CD4-positive, alpha-beta T cell (primary cell): ENCODE data around the gene SFMBT2. TPM values are rescaled to one million over a fixed set of nuclear protein-coding genes. Genes with fewer than 3 reads are reported as not detected.

Source experiments
- ATAC-seq: fragments of 200-7000 bp; cut with Tn5 transposase; one replicate; pipeline ENCODE4 v1.10.0; 2022; ENCODE audit warnings: mild to moderate bottlenecking; ENCODE audit not compliant: poor library complexity
- CTCF ChIA-PET: fragments of 350-600 bp; sonication (Branson Sonifier 250); formaldehyde crosslinking; loops from one replicate; lab custom pipeline; 2021; ENCODE audit warnings: antibody characterized with exemption, inconsistent platforms; lab: Charles Lee
- POLR2A ChIA-PET: fragments of 350-600 bp; sonication (Branson Sonifier 250); formaldehyde crosslinking; loops from one replicate; lab custom pipeline; 2021; ENCODE audit warnings: antibody characterized with exemption, inconsistent platforms; lab: Charles Lee
- DNase-seq, 14 experiments: peaks; one replicate each; pipeline ENCODE4 v3.0.0-alpha.2; 2013 to 2020; ENCODE audit warnings: mixed read lengths in 2 of 14
- H3K27ac ChIP-seq, 2 donors: one replicate each; pipeline versions ENCODE4 v1.5.1 to v1.7.0; 2013; ENCODE audit warnings: low read length in 2 of 2, low read depth in 1 of 2, mild to moderate bottlenecking in 1 of 2
- H3K27me3 ChIP-seq, 2 experiments: 1 replicate in 1 of 2; 2 replicates in 1 of 2; pipeline versions ENCODE4 v1.6.1 to v1.7.0; 2013; ENCODE audit warnings: low read length in 2 of 2, control low read depth in 1 of 2, mild to moderate bottlenecking in 1 of 2, moderate library complexity in 1 of 2; ENCODE audit not compliant: insufficient read depth in 2 of 2, control insufficient read depth in 1 of 2
- H3K36me3 ChIP-seq: one replicate; pipeline ENCODE4 v1.6.1; 2013; ENCODE audit warnings: low read length, control low read depth; ENCODE audit not compliant: insufficient read depth
- H3K4me1 ChIP-seq: one replicate; pipeline ENCODE4 v1.6.1; 2013; ENCODE audit warnings: low read length, control low read depth; ENCODE audit not compliant: insufficient read depth
- H3K4me3 ChIP-seq: one replicate; pipeline ENCODE4 v1.5.1; 2013; ENCODE audit warnings: mild to moderate bottlenecking, low read length, moderate library complexity
- H3K9me3 ChIP-seq, 2 experiments: 1 replicate in 1 of 2; 2 replicates in 1 of 2; pipeline versions ENCODE4 v1.6.1 to v1.7.0; 2013; ENCODE audit warnings: low read length in 2 of 2, mild to moderate bottlenecking in 2 of 2, control low read depth in 1 of 2, moderate library complexity in 1 of 2; ENCODE audit not compliant: control insufficient read depth in 1 of 2, insufficient read depth in 1 of 2
- H3K27ac Mint-ChIP-seq: one replicate; pipeline ENCODE4 v1.8.0; 2020; ENCODE audit warnings: mixed read lengths
- H3K27me3 Mint-ChIP-seq: one replicate; pipeline ENCODE4 v1.8.0; 2021; ENCODE audit warnings: mixed read lengths
- H3K36me3 Mint-ChIP-seq: one replicate; pipeline ENCODE4 v1.8.0; 2021; ENCODE audit warnings: low read depth, mixed read lengths
- H3K4me1 Mint-ChIP-seq: one replicate; pipeline ENCODE4 v1.8.0; 2021; ENCODE audit warnings: low read depth, mixed read lengths
- H3K4me3 Mint-ChIP-seq: one replicate; pipeline ENCODE4 v1.8.0; 2020; ENCODE audit warnings: mild to moderate bottlenecking, mixed read lengths
- H3K9me3 Mint-ChIP-seq: one replicate; pipeline ENCODE4 v1.8.0; 2020; ENCODE audit warnings: mixed read lengths
- intact Hi-C, 2 experiments: fragments of 100-400 bp; cut with DNase I in 1 of 2; cut with micrococcal nuclease in 1 of 2; formaldehyde crosslinking; loops; one replicate each; pipeline versions ENCODE4 v1.15.1 to v1.9.0; 2023 to 2025; cut with DNase I, micrococcal nuclease
- total RNA-seq, 174 experiments: library from RNA in 2 of 174; stranded (reverse) in 2 of 174; gene quantifications; one replicate each; pipeline ENCODE4 v1.2.3 and lab custom pipeline; 2021 to 2026
- TF ChIP-seq, protein P1 (sequence below): fragments of 200-600 bp; IDR thresholded peaks from one replicate; pipeline ENCODE4 v1.8.0; 2022; ENCODE audit warnings: antibody characterized with exemption, mild to moderate bottlenecking

SFMBT2 gene
- total RNA-seq, 2 experiments from 2014 or later: 41.0 to 42.0 TPM

DNA sequence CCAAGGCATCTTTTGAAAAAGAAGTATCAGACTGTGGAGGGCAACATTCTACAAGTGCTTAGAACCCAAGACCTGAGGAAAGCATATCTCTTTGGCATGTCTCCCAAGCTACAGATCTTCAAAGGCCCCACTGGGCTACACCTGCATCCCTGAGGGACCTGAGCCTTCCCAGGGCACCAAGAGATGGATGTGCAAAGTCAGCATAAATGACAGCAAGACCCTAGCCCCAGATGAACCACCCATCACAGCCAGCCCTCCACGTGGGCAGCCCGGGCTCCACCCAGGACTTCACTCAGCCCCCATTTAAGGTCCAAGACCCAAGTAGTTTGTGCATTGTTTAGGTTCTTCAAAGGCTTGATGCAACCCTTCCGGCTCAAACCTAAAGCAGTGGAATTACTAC, 123.5 kb downstream of the SFMBT2 start:
- ChIA-PET CTCF (no interaction called here), POLR2A (interaction anchor here (1.4 kb wide), 1 partner anchor 10 kb away, joined by 3 read pairs; no protein-coding TSS in a partner anchor)
- H3K4me3 ChIP-seq: no peak overlapping the region
- H3K4me1 Mint-ChIP-seq: peaks cover 58% of the 10 kb centered on the region
- no peak overlapping the region for H3K27ac ChIP-seq
- H3K27me3 ChIP-seq: no peaks in the 10 kb centered on the region
- no peak overlapping the region for H3K4me3 Mint-ChIP-seq
- TF ChIP-seq, protein P1, sequence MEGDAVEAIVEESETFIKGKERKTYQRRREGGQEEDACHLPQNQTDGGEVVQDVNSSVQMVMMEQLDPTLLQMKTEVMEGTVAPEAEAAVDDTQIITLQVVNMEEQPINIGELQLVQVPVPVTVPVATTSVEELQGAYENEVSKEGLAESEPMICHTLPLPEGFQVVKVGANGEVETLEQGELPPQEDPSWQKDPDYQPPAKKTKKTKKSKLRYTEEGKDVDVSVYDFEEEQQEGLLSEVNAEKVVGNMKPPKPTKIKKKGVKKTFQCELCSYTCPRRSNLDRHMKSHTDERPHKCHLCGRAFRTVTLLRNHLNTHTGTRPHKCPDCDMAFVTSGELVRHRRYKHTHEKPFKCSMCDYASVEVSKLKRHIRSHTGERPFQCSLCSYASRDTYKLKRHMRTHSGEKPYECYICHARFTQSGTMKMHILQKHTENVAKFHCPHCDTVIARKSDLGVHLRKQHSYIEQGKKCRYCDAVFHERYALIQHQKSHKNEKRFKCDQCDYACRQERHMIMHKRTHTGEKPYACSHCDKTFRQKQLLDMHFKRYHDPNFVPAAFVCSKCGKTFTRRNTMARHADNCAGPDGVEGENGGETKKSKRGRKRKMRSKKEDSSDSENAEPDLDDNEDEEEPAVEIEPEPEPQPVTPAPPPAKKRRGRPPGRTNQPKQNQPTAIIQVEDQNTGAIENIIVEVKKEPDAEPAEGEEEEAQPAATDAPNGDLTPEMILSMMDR: no peak
- no peak for ATAC-seq
- peaks cover 49% of the 10 kb centered on the region for H3K36me3 Mint-ChIP-seq
- H3K4me1 ChIP-seq: peaks cover 3% of the 10 kb centered on the region
- no peaks in the 10 kb centered on the region for H3K27me3 Mint-ChIP-seq
- intact Hi-C loops: no loop called here
- no peaks in the 10 kb centered on the region for H3K9me3 Mint-ChIP-seq
- DNase-seq: no peak
- H3K9me3 ChIP-seq: no peaks in the 10 kb centered on the region
- no peak overlapping the region for H3K27ac Mint-ChIP-seq
- peaks cover 11% of the 10 kb centered on the region for H3K36me3 ChIP-seq

DNA sequence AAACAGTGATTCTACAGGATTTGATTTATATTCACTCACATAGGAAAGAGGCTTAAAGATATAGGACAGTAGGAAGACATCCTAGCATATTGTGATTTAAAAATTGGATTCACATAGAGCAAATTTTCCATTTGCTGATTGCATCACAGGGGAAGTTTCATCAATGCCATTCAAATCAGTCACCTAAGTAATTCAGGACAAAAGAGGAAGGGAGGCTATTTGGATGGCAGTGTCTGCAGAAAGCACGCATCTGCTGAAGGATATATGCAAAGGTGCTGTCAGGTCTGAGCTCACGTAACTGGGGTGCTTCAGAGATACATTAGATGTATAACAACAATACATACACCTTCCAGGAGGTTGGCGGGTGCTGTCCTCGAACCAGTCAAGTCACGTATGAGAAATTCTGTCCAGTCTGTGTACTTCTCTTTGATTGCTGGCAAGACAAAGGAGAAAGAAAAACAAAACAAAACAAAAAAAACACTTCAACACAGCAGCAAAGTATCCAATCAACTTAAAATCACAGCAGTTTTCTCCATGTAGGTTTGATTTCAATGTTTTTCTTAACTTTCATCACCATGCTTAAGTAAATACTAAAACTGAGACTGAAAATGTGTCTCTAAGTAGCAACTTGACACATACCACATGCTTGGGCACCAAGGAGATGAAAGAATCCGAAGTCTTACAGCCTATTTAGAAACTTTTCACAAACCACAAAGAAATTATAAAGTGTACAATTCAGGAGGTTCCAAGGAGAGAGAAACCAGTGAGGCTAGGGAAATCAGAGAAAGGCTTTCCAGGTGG, 125.1 kb downstream of the SFMBT2 start:
- Histone ChIP-seq H3K27me3 (no peaks in the 10 kb centered on the region), H3K4me1 (peaks cover 3% of the 10 kb centered on the region), H3K36me3 (peaks cover 16% of the 10 kb centered on the region), H3K4me3 (no peak overlapping the region), H3K27ac (no peak overlapping the region), H3K9me3 (no peaks in the 10 kb centered on the region)
- no peak for ATAC-seq
- no peak overlapping the region for H3K4me3 Mint-ChIP-seq
- peak in 1 of 14 experiments; percentile 16 for DNase-seq
- H3K9me3 Mint-ChIP-seq: no peaks in the 10 kb centered on the region
- no peak overlapping the region for H3K27ac Mint-ChIP-seq
- peaks cover 54% of the 10 kb centered on the region for H3K36me3 Mint-ChIP-seq
- H3K27me3 Mint-ChIP-seq: no peaks in the 10 kb centered on the region
- H3K4me1 Mint-ChIP-seq: peaks cover 51% of the 10 kb centered on the region
- TF ChIP-seq, protein P1: no peak
- intact Hi-C loops: no loop called here
- CTCF ChIA-PET: no interaction called here
- POLR2A ChIA-PET: no interaction called here

DNA sequence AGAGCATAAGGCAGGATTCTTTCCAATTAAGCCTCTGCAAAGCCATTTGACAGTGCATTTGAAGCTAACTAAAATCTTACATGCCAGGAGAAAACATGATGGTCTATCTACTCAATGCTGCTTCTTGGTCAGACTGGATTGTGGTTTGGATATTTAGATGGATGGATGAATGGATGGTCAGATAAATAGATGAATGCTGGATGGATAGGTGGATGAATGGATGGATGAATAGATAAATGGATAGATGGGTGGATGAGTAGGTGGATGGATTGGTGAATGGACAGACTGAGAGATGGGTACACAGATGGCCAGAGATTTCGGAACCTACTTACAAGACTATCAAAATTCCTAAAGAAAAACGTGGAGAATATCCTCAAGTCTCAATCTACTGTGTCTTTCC, 127.6 kb downstream of the SFMBT2 start:
- no peak overlapping the region for H3K27ac Mint-ChIP-seq
- no peaks in the 10 kb centered on the region for H3K27me3 Mint-ChIP-seq
- POLR2A ChIA-PET: interaction anchor here (0.6 kb wide), 1 partner anchor 24 kb away, joined by 3 read pairs; no protein-coding TSS in a partner anchor

More for the DNA sequence above, 127.6 kb downstream of the SFMBT2 start:
- Histone ChIP-seq H3K27me3 (no peaks in the 10 kb centered on the region), H3K27ac (no peak overlapping the region), H3K4me1 (peaks cover 3% of the 10 kb centered on the region), H3K4me3 (no peak overlapping the region), H3K9me3 (no peaks in the 10 kb centered on the region), H3K36me3 (peaks cover 16% of the 10 kb centered on the region)
- CTCF ChIA-PET: no interaction called here
- no peak for ATAC-seq
- DNase-seq: no peak
- TF ChIP-seq, protein P1: no peak
- H3K4me1 Mint-ChIP-seq: peaks cover 48% of the 10 kb centered on the region
- no peaks in the 10 kb centered on the region for H3K9me3 Mint-ChIP-seq
- intact Hi-C loops: no loop called here
- H3K36me3 Mint-ChIP-seq: peaks cover 69% of the 10 kb centered on the region
- H3K4me3 Mint-ChIP-seq: no peak overlapping the region
